Choroid plexus epithelial cell (primary cell): ENCODE results near the gene SUDS3.

Experiments
- DNase-seq: peaks from one replicate; pipeline ENCODE4 v3.0.0-alpha.2; 2010; ENCODE audit warnings: low read depth
- H3K4me3 ChIP-seq: 2 replicates; pipeline ENCODE4 v1.5.1; 2011; ENCODE audit warnings: low read depth, mild to moderate bottlenecking, control low read depth, low read length, moderate library complexity
- TF ChIP-seq, protein P1 (sequence below): conservative IDR thresholded peaks from 2 replicates; pipeline ENCODE4 v1.5.1; 2011; ENCODE audit warnings: low read depth, mild to moderate bottlenecking, control low read depth, inconsistent platforms, low read length, moderate library complexity

SUDS3 gene

DNA sequence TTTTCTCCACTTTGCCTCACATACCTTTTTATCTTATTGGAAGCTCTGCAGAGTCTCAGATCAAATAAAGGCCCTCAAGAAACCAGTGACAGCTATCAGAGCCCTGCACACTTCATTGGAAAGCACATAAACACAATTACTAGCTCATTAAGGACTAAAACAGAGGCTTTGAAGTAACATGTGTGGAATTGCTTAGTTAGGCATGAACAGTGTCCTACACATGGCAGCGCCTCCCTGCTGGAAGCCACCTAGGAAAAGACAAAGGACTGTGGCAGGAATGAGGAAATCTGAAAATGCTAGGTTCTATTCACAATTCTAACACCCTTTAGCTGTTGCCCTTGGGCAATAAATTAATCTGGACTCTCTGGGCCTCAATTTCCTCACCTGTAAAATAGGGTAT is 89.4 kb downstream of the SUDS3 start:
- H3K4me3 ChIP-seq = no peak overlapping the region
- DNase-seq = no peak
- TF ChIP-seq, protein P1, sequence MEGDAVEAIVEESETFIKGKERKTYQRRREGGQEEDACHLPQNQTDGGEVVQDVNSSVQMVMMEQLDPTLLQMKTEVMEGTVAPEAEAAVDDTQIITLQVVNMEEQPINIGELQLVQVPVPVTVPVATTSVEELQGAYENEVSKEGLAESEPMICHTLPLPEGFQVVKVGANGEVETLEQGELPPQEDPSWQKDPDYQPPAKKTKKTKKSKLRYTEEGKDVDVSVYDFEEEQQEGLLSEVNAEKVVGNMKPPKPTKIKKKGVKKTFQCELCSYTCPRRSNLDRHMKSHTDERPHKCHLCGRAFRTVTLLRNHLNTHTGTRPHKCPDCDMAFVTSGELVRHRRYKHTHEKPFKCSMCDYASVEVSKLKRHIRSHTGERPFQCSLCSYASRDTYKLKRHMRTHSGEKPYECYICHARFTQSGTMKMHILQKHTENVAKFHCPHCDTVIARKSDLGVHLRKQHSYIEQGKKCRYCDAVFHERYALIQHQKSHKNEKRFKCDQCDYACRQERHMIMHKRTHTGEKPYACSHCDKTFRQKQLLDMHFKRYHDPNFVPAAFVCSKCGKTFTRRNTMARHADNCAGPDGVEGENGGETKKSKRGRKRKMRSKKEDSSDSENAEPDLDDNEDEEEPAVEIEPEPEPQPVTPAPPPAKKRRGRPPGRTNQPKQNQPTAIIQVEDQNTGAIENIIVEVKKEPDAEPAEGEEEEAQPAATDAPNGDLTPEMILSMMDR = no peak
